GM12801 (cell line): Measurements from ENCODE around the gene CALCOCO1.

Experiments used
- CTCF ChIP-seq: IDR thresholded peaks from one replicate; pipeline ENCODE4 v1.5.1; 2011; ENCODE audit warnings: control low read depth; ENCODE audit not compliant: insufficient read length; ENCODE audit errors: extremely low read depth

CALCOCO1 gene

GRCh38 chr12:53727310-53728041, at the start of gene CALCOCO1:
Gene CALCOCO1 (minus strand): TSS chr12:53727452. CDS start chr12:53725242, 2,210 bp downstream.
- TF ChIP-seq CTCF, result no peak

GRCh38 chr12:53776872-53777271, 49.6 kb upstream of the CALCOCO1 start:
- no peak for TF ChIP-seq CTCF

- TF ChIP-seq CTCF, result no peak
These were observed 48.4 kb upstream of the CALCOCO1 start for GRCh38 chr12:53775478-53776145.

- no peak for TF ChIP-seq CTCF
These were observed 43.0 kb upstream of the CALCOCO1 start for GRCh38 chr12:53770281-53770680.

- no peak for TF ChIP-seq CTCF
These were observed 41.7 kb upstream of the CALCOCO1 start for GRCh38 chr12:53768976-53769375.

- no peak for TF ChIP-seq CTCF
These were observed 39.6 kb upstream of the CALCOCO1 start for GRCh38 chr12:53766881-53767280.

GRCh38 chr12:53765891-53766290, 38.6 kb upstream of the CALCOCO1 start:
- TF ChIP-seq CTCF, result no peak
